PC-3 (cell line): Measurements from ENCODE around the gene DNA2. TPM values are rescaled to one million over a fixed set of nuclear protein-coding genes. Genes with fewer than 3 reads are reported as not detected.

Experiments used
- ATAC-seq: fragments of 200-7000 bp; cut with Tn5 transposase; 2 replicates; pipeline ENCODE4 v1.9.1; 2020; ENCODE audit warnings: mild to moderate bottlenecking, moderate library complexity
- BruUV-seq: library from RNA; stranded (reverse); fragments of 400-500 nt; replicated peaks from 2 replicates; lab custom pipeline; 2021; lab: Mats Ljungman, UMichigan
- CTCF ChIA-PET: fragments of 300-600 bp; sonication (Branson Sonifier 250); formaldehyde crosslinking; loops from one replicate; lab custom pipeline; 2022; ENCODE audit warnings: antibody characterized with exemption; lab: Charles Lee
- POLR2A ChIA-PET: fragments of 300-600 bp; sonication (Branson Sonifier 250); formaldehyde crosslinking; loops from one replicate; lab custom pipeline; 2022; ENCODE audit warnings: antibody characterized with exemption; ENCODE audit not compliant: unreplicated experiment; lab: Charles Lee
- DNase-seq: peaks from one replicate; pipeline ENCODE4 v3.0.0-alpha.2; 2015
- H2AFZ ChIP-seq: fragments of 300-600 bp; sonication (generic); 2 replicates; pipeline ENCODE4 v1.6.0; 2016; ENCODE audit warnings: antibody characterized with exemption, low read length
- H3F3A ChIP-seq: fragments of 300-600 bp; sonication (generic); one replicate; pipeline ENCODE4 v1.6.0; 2017; ENCODE audit warnings: antibody characterized with exemption, low read length, control low read depth, mild to moderate bottlenecking; ENCODE audit not compliant: unreplicated experiment
- H3K27ac ChIP-seq: fragments of 300-600 bp; sonication (generic); 2 replicates; pipeline ENCODE4 v1.5.1; 2016; ENCODE audit warnings: mild to moderate bottlenecking, low read length
- H3K27me3 ChIP-seq: fragments of 300-600 bp; sonication (generic); 2 replicates; pipeline ENCODE4 v1.6.1; 2016; ENCODE audit warnings: low read length, mixed read lengths
- H3K36me3 ChIP-seq: fragments of 300-600 bp; sonication (generic); 2 replicates; pipeline ENCODE4 v1.6.1; 2016; ENCODE audit warnings: low read depth, mixed run types, low read length, mixed read lengths
- H3K4me1 ChIP-seq: fragments of 300-600 bp; sonication (generic); 2 replicates; pipeline ENCODE4 v1.5.1; 2016; ENCODE audit warnings: low read length; ENCODE audit not compliant: insufficient read depth
- H3K4me2 ChIP-seq: fragments of 300-600 bp; sonication (generic); 2 replicates; pipeline ENCODE4 v1.6.0; 2016; ENCODE audit warnings: low read length
- H3K4me3 ChIP-seq: fragments of 300-600 bp; sonication (generic); 2 replicates; pipeline ENCODE4 v1.5.1; 2016; ENCODE audit warnings: mild to moderate bottlenecking, low read length, mixed read lengths
- H3K79me2 ChIP-seq: fragments of 300-600 bp; sonication (generic); 2 replicates; pipeline ENCODE4 v1.6.1; 2017; ENCODE audit warnings: low read length, mixed read lengths
- H3K9ac ChIP-seq: fragments of 300-600 bp; sonication (generic); 2 replicates; pipeline ENCODE4 v1.6.0; 2016; ENCODE audit warnings: mild to moderate bottlenecking, low read length
- H3K9me2 ChIP-seq: fragments of 300-600 bp; sonication (generic); replicated peaks from 2 replicates; pipeline ENCODE4 v1.6.1; 2016; ENCODE audit warnings: mixed run types, low read length, mixed read lengths
- H3K9me3 ChIP-seq: fragments of 300-600 bp; sonication (generic); 2 replicates; pipeline ENCODE4 v1.6.1; 2016; ENCODE audit warnings: low read length, mixed read lengths
- H4K20me1 ChIP-seq: fragments of 300-600 bp; sonication (generic); 2 replicates; pipeline ENCODE4 v1.6.1; 2016; ENCODE audit warnings: low read length, mixed read lengths
- CTCF ChIP-seq: fragments of 300-600 bp; sonication (generic); conservative IDR thresholded peaks from 2 replicates; pipeline ENCODE4 v1.5.1; 2017; ENCODE audit warnings: antibody characterized with exemption, low read depth, mild to moderate bottlenecking, low read length
- EZH2 ChIP-seq: fragments of 300-600 bp; sonication (generic); IDR thresholded peaks from one replicate; pipeline ENCODE4 v1.6.1; 2017; ENCODE audit warnings: antibody characterized with exemption, mild to moderate bottlenecking, low read length; ENCODE audit not compliant: unreplicated experiment
- EZH2phosphoT487 ChIP-seq: fragments of 300-600 bp; sonication (generic); IDR thresholded peaks from 2 replicates; pipeline ENCODE4 v1.6.1; 2018; ENCODE audit warnings: mild to moderate bottlenecking, antibody characterized with exemption, low read length, borderline replicate concordance
- intact Hi-C: fragments of 100-400 bp; cut with micrococcal nuclease; formaldehyde crosslinking; loops from 2 replicates; pipeline ENCODE4 v1.9.0; 2023
- total RNA-seq: library from RNA; depleted of rRNA; stranded (reverse); fragments of >200 nt; gene quantifications from 2 replicates; pipeline ENCODE4 v1.2.3, GENCODE V29; 2014

The DNA2 gene
- total RNA-seq, 1 experiment from 2014 or later, result 38.7 TPM

- no peak overlapping the region for H3K4me2 ChIP-seq
- no peak overlapping the region for H2AFZ ChIP-seq
- no peaks in the 10 kb centered on the region for H3K9me3 ChIP-seq
- intact Hi-C loops, result no loop called here
- no peaks in the 10 kb centered on the region for H3K4me1 ChIP-seq
- peaks cover 41% of the 10 kb centered on the region for H3K36me3 ChIP-seq
- POLR2A ChIA-PET, result interaction anchor here (0.7 kb wide), 1 partner anchor 96 kb away, joined by 3 read pairs; no protein-coding TSS in a partner anchor
- no peak overlapping the region for H3K27ac ChIP-seq
- no peaks in the 10 kb centered on the region for H3K27me3 ChIP-seq
- H3F3A ChIP-seq, result no peaks in the 10 kb centered on the region
- H3K79me2 ChIP-seq, result no peaks in the 10 kb centered on the region
- CTCF ChIA-PET, result no interaction called here
- H4K20me1 ChIP-seq, result no peaks in the 10 kb centered on the region
- no peak overlapping the region for H3K9ac ChIP-seq
- no peak for TF ChIP-seq EZH2
- no peak for TF ChIP-seq EZH2phosphoT487
- TF ChIP-seq CTCF, result no peak
- ATAC-seq (no peak), DNase-seq (no peak)
- no TSS peak for BruUV-seq
- no peak overlapping the region for H3K4me3 ChIP-seq
- no peaks in the 10 kb centered on the region for H3K9me2 ChIP-seq
These were observed 27.8 kb upstream of the DNA2 start for GRCh38 chr10:68499544-68499943.

- H3K4me2 ChIP-seq, result no peak overlapping the region
- no peaks in the 10 kb centered on the region for H3F3A ChIP-seq
- H3K36me3 ChIP-seq, result peaks cover 40% of the 10 kb centered on the region
- ATAC-seq (no peak), DNase-seq (no peak)
- intact Hi-C loops, result no loop called here
- no peaks in the 10 kb centered on the region for H3K4me1 ChIP-seq
- H3K9me3 ChIP-seq, result no peaks in the 10 kb centered on the region
- ChIA-PET POLR2A (no interaction called here), CTCF (no interaction called here)
- H3K9me2 ChIP-seq, result no peaks in the 10 kb centered on the region
- no peaks in the 10 kb centered on the region for H4K20me1 ChIP-seq
- no peaks in the 10 kb centered on the region for H3K27me3 ChIP-seq
- H3K9ac ChIP-seq, result no peak overlapping the region
- H3K4me3 ChIP-seq, result no peak overlapping the region
- no TSS peak for BruUV-seq
- TF ChIP-seq EZH2 (no peak), CTCF (no peak), EZH2phosphoT487 (no peak)
- H3K79me2 ChIP-seq, result no peaks in the 10 kb centered on the region
- no peak overlapping the region for H2AFZ ChIP-seq
- no peak overlapping the region for H3K27ac ChIP-seq
These were observed 24.3 kb upstream of the DNA2 start for GRCh38 chr10:68496072-68496471.

GRCh38 chr10:68492118-68492517 is 20.3 kb upstream of the DNA2 start:
- H3K79me2 ChIP-seq, result no peaks in the 10 kb centered on the region
- ATAC-seq, result no peak

More at GRCh38 chr10:68492118-68492517, 20.3 kb upstream of the DNA2 start:
- Histone ChIP-seq H4K20me1 (no peaks in the 10 kb centered on the region), H3K27me3 (no peaks in the 10 kb centered on the region), H3K4me3 (no peak overlapping the region), H3K36me3 (peaks cover 32% of the 10 kb centered on the region), H3K9me2 (no peaks in the 10 kb centered on the region), H3K4me1 (no peaks in the 10 kb centered on the region), H3F3A (no peaks in the 10 kb centered on the region), H2AFZ (no peak overlapping the region), H3K4me2 (no peak overlapping the region), H3K9ac (no peak overlapping the region), H3K27ac (no peak overlapping the region), H3K9me3 (no peaks in the 10 kb centered on the region)
- ChIA-PET POLR2A (no interaction called here), CTCF (no interaction called here)
- BruUV-seq, result no TSS peak
- intact Hi-C loops, result no loop called here
- no peak for TF ChIP-seq CTCF
- TF ChIP-seq EZH2phosphoT487, result no peak
- TF ChIP-seq EZH2, result no peak
- DNase-seq, result no peak
